HG03175 (cell line): ENCODE measurements around the gene CBY3.
"Not testable (repeated sequence)": the region's sequence is repeated elsewhere in the genome, so short reads cannot be mapped to it uniquely, and the experiment has no call there.

Experiments
- ATAC-seq: cut with Tn5 transposase; IDR thresholded peaks from one replicate; pipeline ENCODE4 v1.9.1; 2021; ENCODE audit warnings: mild to moderate bottlenecking, moderate library complexity; ENCODE audit not compliant: unreplicated experiment

Gene CBY3

DNA sequence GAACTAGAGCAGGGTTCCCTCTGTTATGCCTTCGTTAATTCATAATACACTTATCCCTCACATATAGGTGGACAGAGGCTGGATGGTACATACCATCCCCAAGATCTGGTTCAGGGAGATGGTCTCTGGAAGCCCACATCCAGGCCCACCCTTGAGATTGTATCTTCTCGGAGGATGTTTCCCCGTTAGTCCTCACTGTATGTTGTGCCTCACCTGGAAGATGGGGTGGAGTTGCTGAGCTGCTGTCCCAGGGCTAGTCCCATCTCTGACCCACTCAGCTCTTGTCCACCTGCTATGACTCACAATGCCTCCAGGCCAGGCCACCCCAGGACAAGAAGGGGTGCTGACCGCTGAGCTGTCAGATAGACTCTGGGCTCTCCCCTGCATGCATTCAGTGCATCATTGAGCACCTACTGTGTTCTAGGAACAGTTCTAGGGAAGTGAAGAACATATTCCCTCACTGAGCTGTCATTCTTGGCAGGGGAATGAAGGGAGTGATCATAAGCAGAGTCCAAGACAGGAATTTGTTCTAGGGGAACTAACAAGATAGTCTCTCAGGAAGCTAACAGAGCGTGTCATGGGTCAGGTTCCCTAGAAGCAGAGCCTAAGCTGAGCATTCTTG is at the start of gene CBY3:
Gene CBY3 (minus strand): TSS at position 255 of the 622 bp plus-strand sequence. CDS start 116 bp downstream, at position 139.
- ATAC-seq, result no peak

DNA sequence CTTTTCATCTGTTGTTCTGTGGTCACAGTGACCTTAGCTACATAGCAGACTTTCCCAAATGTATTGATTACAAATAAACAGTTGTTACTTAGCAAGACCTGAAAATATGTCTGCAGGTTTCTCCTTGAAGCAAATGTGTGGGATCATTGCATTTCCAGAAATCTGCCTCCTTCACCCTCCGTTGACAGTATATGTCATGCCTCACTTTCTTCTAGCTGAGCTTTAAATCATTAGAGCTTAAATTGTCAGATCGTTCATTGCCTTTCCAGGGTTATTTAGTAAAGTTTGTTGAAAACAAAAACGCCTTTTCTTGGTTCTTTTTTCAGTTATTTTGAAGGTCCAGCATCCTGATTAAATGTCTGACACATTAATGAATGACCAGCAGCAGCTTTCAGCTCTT is 49.5 kb upstream of the CBY3 start:
- no peak for ATAC-seq

DNA sequence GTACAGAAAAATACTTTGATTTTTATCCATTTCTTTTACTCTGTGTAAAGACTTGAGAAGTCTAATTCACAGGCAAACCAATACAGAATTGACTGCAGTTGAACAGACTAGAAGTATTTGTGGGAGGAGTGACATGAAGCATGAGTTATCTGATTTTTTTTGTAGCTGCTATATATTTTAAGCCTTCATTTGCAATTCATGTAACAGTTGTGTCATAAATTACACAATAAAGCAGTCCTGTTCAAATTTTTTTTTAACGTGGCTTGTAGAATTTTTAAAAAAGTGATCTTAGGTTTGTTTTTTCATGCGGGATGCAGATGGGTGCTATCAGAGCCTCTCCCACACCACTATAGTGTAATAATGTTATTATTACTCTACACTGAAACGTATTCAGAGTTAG is 48.9 kb upstream of the CBY3 start:
- ATAC-seq, result no peak

DNA sequence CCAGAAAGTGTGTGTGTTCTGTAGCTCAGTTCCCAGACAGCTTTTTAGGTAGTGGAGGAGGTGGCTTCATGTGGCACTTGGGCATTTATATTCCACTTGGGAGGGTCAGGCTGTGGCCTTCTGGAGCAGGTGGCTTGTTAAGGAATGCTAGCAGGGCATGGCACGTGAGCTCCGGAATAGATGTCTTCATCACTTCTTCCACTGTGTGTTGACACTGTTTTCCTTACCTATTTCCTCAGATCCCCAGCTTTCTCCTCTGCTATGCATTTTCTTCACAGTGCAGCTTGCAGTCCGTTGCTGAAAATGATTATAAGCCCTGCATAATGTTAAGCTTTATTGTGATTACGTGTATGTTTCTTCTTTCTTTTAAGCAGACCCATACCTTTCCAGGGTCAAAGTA is 48.5 kb upstream of the CBY3 start:
- no peak for ATAC-seq

DNA sequence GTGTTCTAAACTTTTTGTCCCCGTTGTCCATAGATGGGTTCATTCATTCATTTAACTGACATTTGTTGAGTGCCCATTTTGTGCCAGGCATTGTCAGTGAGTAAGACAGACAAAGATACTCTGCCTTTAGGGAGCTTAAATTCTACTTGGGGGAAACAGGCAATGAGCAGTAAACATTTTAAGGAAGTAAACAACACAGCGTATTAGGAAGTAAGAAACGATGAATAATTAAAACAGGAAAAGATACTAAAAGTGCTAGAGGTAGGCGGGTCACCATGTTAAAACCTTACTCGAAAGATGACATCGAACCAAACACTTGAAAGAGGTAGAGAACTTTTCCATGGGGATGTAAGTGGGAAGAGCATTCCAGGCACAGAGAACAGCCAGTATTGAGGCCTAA is 46.3 kb upstream of the CBY3 start:
- ATAC-seq, result no peak

DNA sequence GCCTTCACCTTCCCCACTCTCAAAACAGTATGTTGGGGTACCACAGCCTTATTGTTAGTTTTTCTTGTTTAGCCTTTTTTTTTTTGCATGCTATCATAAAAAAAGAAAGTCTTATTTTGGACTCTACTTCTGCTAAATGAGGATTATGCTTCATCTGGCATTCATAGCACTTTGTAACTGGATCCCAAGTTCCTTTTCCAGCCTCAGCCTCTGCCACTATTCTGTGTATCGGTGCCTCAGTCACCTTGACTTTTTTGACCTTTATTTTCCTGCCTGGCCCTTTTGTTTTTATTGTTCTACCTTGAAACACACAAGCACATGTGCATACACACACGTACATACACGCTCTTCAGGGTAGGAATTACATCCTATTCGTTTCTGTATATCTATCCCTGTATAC is 43.3 kb upstream of the CBY3 start:
- ATAC-seq, result no peak

DNA sequence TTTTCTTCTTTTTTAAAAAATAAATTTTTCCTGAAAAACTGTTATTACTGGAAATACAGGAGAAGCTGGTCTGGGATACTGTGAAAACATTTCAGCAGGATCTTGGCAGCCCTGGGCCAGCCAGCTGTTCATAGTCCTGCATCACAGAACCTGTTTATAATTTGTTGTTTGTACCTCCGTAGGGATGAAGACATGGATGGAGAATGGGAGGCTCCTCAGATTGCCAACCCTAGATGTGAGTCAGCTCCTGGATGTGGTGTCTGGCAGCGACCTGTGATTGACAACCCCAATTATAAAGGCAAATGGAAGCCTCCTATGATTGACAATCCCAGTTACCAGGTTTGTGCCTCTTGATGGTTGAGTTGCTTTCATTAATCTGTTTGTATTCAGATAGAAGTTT is 39.4 kb upstream of the CBY3 start:
- ATAC-seq, result no peak

DNA sequence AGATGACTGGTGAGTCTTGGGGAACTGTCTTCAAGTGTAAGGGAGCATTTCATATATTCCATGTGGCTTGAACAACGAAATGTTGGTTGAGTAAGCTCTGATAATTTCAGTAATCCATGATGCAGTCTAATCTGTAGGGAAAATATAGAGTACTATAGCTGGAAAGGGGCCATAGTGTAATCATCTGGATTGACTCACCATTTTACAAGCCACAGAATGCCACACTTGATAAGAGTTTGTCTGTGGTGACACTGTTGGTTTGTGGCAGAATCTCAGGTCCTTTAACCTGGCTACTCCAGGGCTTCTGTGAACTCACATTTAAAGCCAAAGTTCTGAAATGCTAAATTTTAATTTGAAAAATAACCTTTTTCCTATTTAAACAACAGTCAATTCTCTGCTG is 35.5 kb upstream of the CBY3 start:
- ATAC-seq, result no peak

DNA sequence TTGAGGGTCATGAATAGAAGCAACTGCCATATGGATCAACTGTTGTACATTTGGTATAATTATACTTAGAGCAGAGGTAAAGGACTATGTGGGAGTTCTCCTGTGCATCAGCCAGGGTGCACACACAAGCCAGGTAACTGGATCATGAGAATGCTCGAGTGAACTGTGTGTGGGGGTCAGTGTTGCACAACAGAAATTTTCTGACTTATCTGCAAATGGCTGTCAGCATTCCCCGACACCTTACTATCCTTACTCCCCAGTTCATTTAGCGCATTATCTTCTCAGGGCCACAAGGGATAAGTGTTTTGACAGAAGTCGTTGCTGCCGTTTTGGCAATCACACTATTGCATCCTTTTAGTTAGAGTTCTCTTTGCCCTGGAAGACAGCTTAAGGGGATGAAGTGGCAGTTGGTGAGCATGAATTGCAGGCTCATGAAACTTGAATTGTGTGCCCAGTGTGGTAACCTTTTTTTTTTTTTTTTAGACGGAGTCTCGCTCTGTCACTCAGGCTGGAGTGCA is 19.6 kb upstream of the CBY3 start:
- no peak for ATAC-seq

DNA sequence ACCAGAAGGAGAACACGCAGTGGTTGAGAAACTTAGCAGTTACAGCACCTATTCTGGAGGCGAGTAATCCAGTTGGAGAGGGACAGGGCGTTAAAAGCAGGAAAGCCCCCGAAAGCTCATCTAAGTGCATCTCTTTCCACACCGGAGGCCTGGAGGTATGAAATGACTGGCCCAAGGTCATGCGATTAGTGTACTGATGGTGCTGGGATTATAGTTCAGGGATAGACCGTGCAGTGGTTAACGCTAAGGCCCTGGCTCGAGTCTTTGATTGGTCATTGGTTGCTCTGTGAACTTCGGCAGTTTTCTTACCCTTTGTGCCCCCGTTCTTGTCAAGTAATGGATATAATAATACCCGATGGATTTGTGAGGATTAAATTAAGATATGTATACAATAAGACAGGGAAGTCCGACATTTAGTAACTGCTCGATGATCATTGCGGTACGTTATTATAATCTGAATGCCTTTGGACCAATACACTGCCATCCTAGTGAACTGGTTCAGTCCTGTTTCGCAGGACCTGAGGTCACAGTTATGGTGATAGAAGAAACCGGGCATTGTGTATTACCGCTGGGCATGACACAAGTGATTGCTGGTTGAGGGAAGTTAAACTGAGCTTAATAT is 18.9 kb upstream of the CBY3 start:
- ATAC-seq, result no peak

DNA sequence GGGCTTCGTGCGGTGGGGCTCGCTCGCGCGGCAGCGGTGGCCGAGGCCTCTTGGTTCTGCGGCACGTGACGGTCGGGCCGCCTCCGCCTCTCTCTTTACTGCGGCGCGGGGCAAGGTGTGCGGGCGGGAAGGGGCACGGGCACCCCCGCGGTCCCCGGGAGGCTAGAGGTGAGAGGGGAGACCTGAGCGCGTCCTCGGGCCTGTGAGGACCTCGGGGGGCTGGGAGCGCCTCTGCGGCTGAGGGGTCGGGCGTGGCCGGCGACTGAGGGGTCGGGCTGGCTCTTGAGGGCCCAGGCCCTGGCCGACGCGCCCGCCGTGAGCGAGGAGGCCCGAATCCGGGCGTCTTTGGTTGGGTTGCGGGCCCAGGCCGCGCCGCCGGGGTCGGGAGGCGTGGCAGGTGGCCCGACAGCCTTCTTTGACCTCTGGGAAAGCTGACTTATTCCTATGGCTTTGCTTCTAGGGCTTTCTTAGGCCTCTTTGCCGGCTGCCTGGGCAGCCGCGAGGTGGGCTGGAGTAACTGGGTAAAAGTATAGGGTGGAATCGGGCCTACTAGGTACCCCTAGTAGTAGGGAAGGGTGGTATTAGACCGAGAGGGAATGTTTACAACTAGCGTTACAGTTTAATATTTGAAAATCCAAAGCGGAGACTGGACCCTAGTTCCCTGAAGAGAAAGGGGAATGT is 18.2 kb upstream of the CBY3 start, which contains the start of gene CANX:
Gene CANX (plus strand): TSS at position 33 of the 681 bp plus-strand sequence. CDS start 6,715 bp downstream, outside the sequence.
- ATAC-seq, result no peak

DNA sequence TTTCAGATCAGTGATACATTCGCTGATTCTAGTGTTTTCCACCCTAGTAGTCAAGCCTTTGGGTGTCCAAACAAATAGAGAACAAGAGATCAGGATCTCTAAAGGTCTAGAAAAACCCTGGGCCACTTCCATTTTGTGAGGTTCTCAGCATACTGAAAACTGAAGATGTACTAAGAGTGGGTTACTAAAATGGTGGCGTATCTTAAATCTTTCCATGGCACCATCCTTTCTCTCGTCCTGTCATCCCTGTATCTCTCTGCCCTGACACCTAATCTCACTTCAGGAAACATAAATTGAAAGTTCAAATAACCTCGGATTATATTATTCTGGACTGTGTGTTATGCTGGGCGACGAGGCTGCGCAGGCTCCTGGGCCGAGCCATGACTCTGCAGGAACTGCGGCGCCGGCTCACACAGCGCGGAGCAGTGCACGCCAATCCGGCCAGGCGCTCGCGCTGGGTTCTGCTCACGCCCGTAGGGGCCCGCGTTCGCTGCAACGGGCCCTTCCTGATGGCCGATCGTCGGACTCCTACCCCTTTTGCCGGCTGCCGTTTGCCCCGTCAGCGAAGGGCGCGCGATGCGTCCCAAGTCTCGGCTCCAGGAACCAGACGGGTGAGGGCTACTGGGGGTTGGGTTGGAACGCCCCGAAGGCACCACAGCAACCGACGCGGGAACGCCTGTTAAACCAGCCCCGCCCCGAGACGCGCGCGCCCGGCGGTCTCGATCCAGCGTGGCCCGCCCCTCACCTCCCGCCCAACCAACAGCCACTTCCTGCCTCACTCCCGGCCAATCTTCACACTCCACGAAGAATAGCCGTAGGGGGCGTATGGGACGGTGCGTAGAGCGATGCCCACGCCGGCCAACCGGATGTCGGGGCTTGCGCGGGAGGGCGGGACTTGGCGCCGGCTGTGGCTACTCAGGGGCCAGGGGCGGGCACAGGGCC is 17.4 kb upstream of the CBY3 start:
- ATAC-seq, result peak; percentile 88

DNA sequence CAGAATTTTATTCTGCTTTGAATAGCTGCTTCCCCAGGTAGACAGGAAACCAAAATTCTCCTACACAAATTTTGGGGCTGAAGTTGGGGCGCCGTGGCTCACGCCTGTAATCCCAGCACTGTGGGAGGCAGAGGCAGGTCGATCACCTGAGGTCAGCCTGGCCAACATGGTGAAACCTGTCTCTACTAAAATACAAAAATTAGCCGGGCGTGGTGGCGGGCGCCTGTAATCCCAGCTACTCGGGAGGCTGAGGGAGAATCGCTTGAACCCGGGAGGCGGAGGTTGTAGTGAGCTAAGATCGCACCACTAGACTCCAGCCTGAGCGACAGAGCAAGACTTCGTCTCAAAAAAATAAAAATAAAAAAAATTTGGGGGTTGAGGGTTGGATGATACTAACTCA is 16.7 kb upstream of the CBY3 start:
- not testable (repeated sequence) for ATAC-seq

DNA sequence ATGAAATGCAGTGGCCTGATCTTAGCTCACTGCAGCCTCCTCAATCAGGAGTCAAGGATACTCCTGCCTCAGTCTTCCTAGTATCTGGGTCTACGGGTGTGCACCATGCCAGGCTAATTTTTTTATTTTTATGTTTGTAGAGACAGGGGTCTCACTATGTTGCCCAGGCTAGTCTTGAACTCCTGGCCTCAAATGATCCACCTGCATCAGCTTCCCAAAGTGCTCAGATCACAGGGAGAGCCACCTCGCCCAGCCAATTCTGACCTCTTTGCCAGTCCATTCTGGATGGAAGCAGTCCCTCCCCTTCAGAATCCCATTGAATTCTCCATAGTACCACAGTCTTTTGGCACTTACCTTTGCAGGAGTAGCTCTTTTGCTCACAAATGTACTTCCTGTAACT is 16.3 kb upstream of the CBY3 start:
- no peak for ATAC-seq

DNA sequence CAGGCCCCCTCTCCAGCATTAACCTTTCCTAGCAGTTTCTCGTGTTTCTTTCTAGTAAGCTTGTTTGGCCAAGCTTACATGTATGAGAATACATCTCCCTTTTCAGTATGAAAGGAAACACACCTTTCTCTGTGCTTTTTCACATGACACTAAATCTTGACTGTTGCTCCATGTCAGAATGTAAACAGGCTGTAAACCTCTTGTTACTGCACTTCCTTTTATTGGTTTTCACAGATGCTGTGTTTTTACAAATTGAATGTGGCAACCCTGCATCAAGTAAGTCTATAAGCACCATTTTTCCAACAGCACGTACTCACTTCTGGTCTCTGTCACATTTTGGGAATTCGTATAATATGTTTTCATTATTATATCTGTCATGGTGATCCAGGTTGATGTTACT is 15.8 kb upstream of the CBY3 start:
- ATAC-seq, result no peak

DNA sequence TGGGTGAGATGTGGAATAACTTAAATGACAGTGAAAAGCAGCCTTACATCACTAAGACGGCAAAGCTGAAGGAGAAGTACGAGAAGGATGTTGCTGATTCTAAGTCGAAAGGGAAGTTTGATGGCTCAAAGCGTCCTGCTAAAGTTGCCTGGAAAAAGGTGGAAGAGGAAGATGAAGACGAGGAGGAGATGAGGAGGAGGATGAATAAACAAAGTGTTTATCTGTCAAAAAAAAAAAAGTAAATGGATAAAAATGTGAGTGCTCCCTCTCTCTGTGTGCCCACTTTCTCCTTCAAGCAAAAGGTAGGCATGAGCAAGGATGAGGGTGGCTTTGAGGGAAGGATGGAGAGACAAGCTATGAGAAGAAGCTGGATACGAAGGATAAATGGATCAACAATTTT is 13.7 kb upstream of the CBY3 start:
- no peak for ATAC-seq

DNA sequence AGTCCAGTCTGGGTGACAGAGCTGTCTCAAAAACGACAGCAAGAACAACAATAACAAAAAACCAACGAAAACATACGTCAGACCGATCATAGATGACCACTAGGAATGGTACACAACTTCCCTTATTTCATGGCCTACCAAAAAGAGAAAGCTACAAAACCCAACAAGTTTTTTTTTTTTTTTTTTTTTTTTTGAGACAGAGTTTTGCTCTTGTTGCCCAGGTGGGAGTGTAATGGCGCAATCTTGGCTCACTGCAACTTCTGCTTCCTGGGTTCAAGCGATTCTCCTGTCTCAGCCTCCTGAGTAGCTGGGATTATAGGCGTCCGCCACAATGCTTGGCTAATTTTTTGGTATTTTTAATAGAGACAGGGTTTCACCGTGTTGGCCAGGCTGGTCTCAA is 8.4 kb upstream of the CBY3 start:
- not testable (repeated sequence) for ATAC-seq

DNA sequence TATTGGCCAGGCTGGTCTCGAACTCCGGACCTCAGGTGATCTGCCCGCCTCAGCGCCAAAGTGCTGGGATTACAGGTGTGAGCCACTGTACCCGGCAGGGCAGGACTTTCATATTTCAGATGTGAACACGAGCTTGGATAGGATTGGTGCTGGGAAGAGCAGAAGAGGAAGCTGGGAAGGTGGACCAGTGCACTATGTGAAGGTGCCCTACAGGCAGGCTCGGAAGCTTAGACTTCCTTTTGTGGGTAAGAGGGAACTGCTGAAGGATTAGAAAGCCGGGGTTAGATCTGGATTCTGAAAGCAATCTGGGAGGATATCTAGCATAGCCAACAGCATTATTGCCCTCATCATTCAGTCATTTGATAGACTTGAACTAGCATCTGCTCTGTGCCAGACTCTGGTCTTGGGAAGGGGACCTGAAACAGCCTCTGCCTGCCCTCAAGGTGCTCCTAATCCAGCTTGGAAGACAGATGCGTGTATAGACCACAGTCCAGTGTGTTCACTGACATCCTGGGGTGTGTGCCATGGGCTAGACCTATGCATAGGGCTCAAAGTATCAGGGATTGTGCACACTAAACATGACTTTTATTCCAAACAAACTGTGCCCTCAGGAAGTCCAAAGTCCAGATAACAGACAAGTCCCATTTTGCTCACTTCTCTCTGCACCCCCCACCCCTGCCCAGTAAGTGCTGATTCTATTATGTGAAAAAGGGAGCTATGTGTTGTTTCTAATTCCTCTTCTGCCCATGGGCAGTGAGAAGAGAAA is 637 bp downstream of the CBY3 start:
- ATAC-seq, result no peak

DNA sequence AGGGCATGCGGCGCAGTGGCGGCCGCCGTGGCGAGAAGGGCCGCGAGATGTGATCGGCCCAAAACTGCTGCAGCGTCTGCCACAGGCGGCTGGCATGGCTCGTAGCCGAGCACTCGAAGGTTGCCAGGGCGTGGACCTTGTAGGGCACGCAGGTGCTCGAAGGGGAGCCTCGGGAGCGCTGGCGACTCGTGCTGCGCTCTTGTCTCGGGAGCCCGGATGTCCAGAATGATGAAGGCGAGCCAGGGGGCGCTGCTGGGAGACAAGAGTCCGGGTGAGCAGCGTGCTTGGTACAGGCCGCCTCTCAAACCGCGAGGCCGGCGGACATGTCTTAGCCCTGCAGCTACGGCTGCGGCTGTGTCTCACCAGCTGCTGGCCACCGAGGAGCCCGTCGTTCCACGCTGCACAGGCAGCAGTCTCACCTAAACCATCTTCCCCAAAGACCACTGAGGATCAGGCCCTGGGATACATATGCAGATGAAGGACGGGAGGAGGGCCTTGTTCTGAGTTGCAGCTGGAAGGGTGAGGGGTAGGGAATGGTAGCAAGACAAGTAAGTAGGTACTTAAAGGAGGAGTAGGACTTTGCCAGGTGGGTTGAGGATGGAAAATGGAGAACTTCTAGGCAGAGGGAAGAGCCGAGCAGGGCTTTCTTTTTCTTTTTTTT is 1.7 kb downstream of the CBY3 start:
- peak; percentile 34 for ATAC-seq
